ENCODE data around the gene AMPD3. TPM values are rescaled to one million over a fixed set of nuclear protein-coding genes. Genes with fewer than 3 reads are reported as not detected.

AMPD3 gene
- total RNA-seq, 2 experiments from 2014 or later: 31.1 to 34.2 TPM

GRCh38 chr11:10500757-10501684 is 46.0 kb downstream of the AMPD3 start:
- TF ChIP-seq, protein P1, sequence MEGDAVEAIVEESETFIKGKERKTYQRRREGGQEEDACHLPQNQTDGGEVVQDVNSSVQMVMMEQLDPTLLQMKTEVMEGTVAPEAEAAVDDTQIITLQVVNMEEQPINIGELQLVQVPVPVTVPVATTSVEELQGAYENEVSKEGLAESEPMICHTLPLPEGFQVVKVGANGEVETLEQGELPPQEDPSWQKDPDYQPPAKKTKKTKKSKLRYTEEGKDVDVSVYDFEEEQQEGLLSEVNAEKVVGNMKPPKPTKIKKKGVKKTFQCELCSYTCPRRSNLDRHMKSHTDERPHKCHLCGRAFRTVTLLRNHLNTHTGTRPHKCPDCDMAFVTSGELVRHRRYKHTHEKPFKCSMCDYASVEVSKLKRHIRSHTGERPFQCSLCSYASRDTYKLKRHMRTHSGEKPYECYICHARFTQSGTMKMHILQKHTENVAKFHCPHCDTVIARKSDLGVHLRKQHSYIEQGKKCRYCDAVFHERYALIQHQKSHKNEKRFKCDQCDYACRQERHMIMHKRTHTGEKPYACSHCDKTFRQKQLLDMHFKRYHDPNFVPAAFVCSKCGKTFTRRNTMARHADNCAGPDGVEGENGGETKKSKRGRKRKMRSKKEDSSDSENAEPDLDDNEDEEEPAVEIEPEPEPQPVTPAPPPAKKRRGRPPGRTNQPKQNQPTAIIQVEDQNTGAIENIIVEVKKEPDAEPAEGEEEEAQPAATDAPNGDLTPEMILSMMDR (IDR thresholded peaks at IDR 0.05): no peak
- Mint-ChIP-seq H3K27ac (no peak overlapping the region), H3K36me3 (ENCODE audit: low read depth) (peaks cover 35% of the 10 kb centered on the region), H3K27me3 (no peaks in the 10 kb centered on the region), H3K4me3 (no peak overlapping the region), H3K4me1 (ENCODE audit: low read depth) (no peaks in the 10 kb centered on the region), H3K9me3 (no peaks in the 10 kb centered on the region)
- ATAC-seq (no peak), DNase-seq (no peak)
- intact Hi-C loops (cut with micrococcal nuclease): no loop called here
- ChIA-PET POLR2A (interaction anchor here (0.6 kb wide), 1 partner anchor 30 kb away, joined by 3 read pairs; no protein-coding TSS in a partner anchor), CTCF (no interaction called here)

- ChIA-PET POLR2A (no interaction called here), CTCF (interaction anchor here (0.7 to 1.4 kb wide), 2 partner anchors 10 to 39 kb away, joined by 3 to 5 read pairs; partner anchors contain the start of gene RNF141)
- peaks cover 28% of the 10 kb centered on the region for H3K36me3 Mint-ChIP-seq (ENCODE audit: low read depth)
- TF ChIP-seq, protein P1 (IDR thresholded peaks at IDR 0.05): no peak
- intact Hi-C loops (cut with micrococcal nuclease): no loop called here
- H3K9me3 Mint-ChIP-seq: no peaks in the 10 kb centered on the region
- no peak overlapping the region for H3K27ac Mint-ChIP-seq
- H3K27me3 Mint-ChIP-seq: no peaks in the 10 kb centered on the region
- H3K4me3 Mint-ChIP-seq: no peak overlapping the region
- H3K4me1 Mint-ChIP-seq (ENCODE audit: low read depth): no peaks in the 10 kb centered on the region
- no peak for DNase-seq
- no peak for ATAC-seq
These were observed 47.1 kb downstream of the AMPD3 start for GRCh38 chr11:10502065-10502680.

DNA sequence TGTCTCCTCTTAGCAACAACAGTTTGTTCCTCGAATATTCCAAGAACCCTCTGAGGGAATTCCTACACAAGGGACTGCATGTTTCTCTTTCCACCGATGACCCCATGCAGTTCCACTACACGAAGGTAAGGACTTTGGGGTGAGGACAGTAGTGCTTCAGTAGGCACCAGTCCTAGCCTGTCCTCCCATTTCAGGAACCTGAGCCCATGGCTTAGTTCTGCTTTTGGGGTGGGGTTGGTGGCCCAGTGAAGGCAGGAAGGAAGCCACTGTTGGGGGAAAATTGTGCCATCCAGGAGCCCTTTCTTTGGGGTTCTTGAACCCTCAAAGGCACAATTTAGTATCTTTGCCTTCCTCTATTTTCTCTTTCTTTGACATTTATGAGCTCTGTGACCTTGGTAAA is 47.7 kb downstream of the AMPD3 start:
- Mint-ChIP-seq H3K27me3 (no peaks in the 10 kb centered on the region), H3K36me3 (ENCODE audit: low read depth) (peaks cover 28% of the 10 kb centered on the region), H3K27ac (no peak overlapping the region), H3K4me1 (ENCODE audit: low read depth) (no peaks in the 10 kb centered on the region), H3K9me3 (no peaks in the 10 kb centered on the region), H3K4me3 (no peak overlapping the region)
- intact Hi-C loops (cut with micrococcal nuclease): no loop called here
- no peak for DNase-seq
- TF ChIP-seq, protein P1 (IDR thresholded peaks at IDR 0.05): no peak
- CTCF ChIA-PET: interaction anchor here (1.4 kb wide), 1 partner anchor 38 kb away, joined by 5 read pairs; the partner anchor contains the start of gene RNF141
- no peak for ATAC-seq
- POLR2A ChIA-PET: no interaction called here

DNA sequence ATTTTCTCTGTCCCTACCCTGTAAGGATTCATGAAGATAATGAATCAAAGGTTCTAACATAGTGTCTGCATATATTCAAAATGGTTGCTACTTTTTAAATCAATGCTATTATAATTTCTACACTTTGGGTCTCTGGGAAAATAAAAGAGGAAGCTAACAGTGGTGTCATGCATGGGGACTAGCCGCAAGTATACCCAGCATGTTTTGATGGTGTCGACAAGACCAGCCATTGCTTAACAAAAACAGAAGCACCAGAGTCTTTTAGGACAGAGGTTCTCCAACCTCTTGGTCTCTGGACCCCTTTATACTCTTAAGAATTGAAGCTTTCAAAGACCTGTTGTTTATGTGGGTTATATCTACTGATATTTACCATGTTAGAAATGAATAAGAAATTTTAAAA is 48.2 kb downstream of the AMPD3 start:
- no peaks in the 10 kb centered on the region for H3K4me1 Mint-ChIP-seq (ENCODE audit: low read depth)
- no peaks in the 10 kb centered on the region for H3K27me3 Mint-ChIP-seq
- H3K27ac Mint-ChIP-seq: no peak overlapping the region
- CTCF ChIA-PET: interaction anchor here (0.8 to 1.4 kb wide), 2 partner anchors 38 to 97 kb away, joined by 4 to 5 read pairs; partner anchors contain the start of gene RNF141
- DNase-seq: no peak
- H3K9me3 Mint-ChIP-seq: no peaks in the 10 kb centered on the region
- no peak overlapping the region for H3K4me3 Mint-ChIP-seq
- peaks cover 27% of the 10 kb centered on the region for H3K36me3 Mint-ChIP-seq (ENCODE audit: low read depth)
- POLR2A ChIA-PET: interaction anchor here (1.0 kb wide), 1 partner anchor 13 kb away, joined by 3 read pairs; no protein-coding TSS in a partner anchor
- TF ChIP-seq, protein P1 (IDR thresholded peaks at IDR 0.05): no peak
- no peak for ATAC-seq
- intact Hi-C loops (cut with micrococcal nuclease): no loop called here
